ENCODE data around the gene PRUNE2. TPM values are rescaled to one million over a fixed set of nuclear protein-coding genes. Genes with fewer than 3 reads are reported as not detected.

The PRUNE2 gene
- total and polyA plus RNA-seq, 7 experiments from 2014 or later = 0.78 to 1.6 TPM; not detected in 5

DNA sequence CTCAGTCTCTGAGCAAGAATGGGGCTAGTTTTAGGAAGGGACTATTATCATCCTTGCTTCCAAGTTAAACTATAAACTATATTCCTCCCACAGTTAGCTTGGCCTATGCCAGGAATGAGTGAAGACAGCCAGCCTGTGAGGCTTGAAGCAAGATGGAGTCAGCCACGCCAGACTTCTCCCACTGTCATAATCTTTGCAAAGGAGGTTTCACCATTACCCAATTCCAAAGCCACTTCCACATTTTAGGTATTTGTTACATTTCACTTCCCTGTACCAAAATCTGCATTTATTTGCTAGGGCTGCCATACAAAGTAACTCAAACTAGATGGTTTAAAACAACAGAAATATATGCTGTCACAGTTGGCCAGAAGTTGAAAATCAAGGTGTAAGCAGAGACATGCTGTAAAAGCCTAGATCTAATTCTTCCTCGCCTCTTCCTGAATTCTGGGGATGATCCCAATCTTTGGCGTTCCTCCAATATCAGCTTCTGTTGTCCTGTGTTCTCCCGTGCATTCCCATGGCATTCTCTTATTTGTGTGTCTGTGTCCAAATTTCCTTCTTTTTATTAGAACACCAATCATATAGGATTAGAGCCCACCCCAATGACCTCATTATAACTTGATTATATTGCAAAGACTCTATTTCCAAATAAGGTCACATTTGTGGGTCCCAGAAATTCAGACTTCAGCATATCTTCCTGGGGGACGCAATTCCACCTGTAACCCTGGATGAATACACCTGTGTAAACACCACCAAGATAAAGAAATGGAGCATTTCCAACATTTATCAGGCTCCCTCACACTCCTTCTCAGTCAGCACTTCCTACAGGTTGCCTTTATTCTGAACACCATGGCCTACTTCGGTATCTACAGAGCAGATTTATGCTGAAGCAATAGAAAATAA is 320.2 kb downstream of the PRUNE2 start:
- DNase-seq (no peak), ATAC-seq (peak; percentile 66)
- no peaks in the 10 kb centered on the region for H3K36me3 ChIP-seq (ENCODE audit: control insufficient read depth in 2 of 3, insufficient read depth in 3 of 3, low read length in 3 of 3)
- Mint-ChIP-seq H3K9me3 (peaks cover 0 to 3% (median 0%) of the 10 kb centered on the region in 11 donors), H3K4me1 (peaks cover 0 to 15% (median 0%) of the 10 kb centered on the region in 7 donors), H3K36me3 (peaks cover 0 to 3% (median 0%) of the 10 kb centered on the region in 5 donors), H3K4me3 (no peak overlapping the region), H3K27me3 (peaks cover 2 to 10% (median 7%) of the 10 kb centered on the region in 5 donors), H3K27ac (no peak overlapping the region)
- no peaks in the 10 kb centered on the region for H3K4me1 ChIP-seq (ENCODE audit: control insufficient read depth in 2 of 2, insufficient read depth in 2 of 2, low read length in 2 of 2)
- no peak overlapping the region for H3K27ac ChIP-seq (ENCODE audit: low read depth, low read length)
- no peaks in the 10 kb centered on the region for H3K9me3 ChIP-seq (ENCODE audit: control insufficient read depth in 2 of 3, low read length in 3 of 3)
- no peaks in the 10 kb centered on the region for H3K27me3 ChIP-seq (ENCODE audit: control insufficient read depth in 2 of 2, insufficient read depth in 2 of 2, low read length in 2 of 2)
- no peak overlapping the region for H3K4me3 ChIP-seq (ENCODE audit: low read length)
- intact Hi-C loops (cut with micrococcal nuclease) = no loop called here
- ChIA-PET POLR2A (no interaction called here), CTCF (no interaction called here)

DNA sequence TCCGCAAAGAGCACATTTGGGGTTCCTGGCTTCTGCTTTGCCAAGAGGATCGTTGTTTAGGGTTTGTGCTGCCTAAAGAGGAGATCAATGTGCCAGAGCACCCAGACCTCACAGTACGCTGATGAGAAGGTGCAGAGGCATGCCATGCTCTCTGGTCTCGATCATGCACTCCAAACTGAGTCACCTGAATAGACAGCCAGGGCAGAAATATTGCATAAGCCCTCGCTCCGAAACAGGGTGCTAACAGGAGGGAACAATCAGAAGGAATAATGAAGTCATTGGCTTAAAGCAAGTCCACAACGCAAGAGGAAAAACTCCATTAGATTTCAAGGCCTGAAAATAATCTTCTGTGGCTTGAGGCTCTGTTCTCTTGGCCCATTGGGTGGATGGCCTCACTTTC is 322.7 kb downstream of the PRUNE2 start:
- Mint-ChIP-seq H3K27me3 (peaks cover 0 to 18% (median 4%) of the 10 kb centered on the region in 5 donors), H3K36me3 (peaks cover 0 to 3% (median 0%) of the 10 kb centered on the region in 5 donors), H3K27ac (no peak overlapping the region), H3K9me3 (peaks cover 0 to 3% (median 0%) of the 10 kb centered on the region in 11 donors), H3K4me3 (no peak overlapping the region), H3K4me1 (peaks cover 0 to 19% (median 0%) of the 10 kb centered on the region in 7 donors)
- Histone ChIP-seq H3K9me3 (ENCODE audit: control insufficient read depth in 2 of 3, low read length in 3 of 3) (no peaks in the 10 kb centered on the region), H3K4me3 (ENCODE audit: low read length) (no peak overlapping the region), H3K4me1 (ENCODE audit: control insufficient read depth in 2 of 2, insufficient read depth in 2 of 2, low read length in 2 of 2) (no peaks in the 10 kb centered on the region), H3K27me3 (ENCODE audit: control insufficient read depth in 2 of 2, insufficient read depth in 2 of 2, low read length in 2 of 2) (no peaks in the 10 kb centered on the region), H3K36me3 (ENCODE audit: control insufficient read depth in 2 of 3, insufficient read depth in 3 of 3, low read length in 3 of 3) (no peaks in the 10 kb centered on the region), H3K27ac (ENCODE audit: low read depth, low read length) (no peak overlapping the region)
- DNase-seq (no peak), ATAC-seq (no peak)
- POLR2A ChIA-PET = no interaction called here
- CTCF ChIA-PET = no interaction called here
- intact Hi-C loops (cut with micrococcal nuclease) = no loop called here

DNA sequence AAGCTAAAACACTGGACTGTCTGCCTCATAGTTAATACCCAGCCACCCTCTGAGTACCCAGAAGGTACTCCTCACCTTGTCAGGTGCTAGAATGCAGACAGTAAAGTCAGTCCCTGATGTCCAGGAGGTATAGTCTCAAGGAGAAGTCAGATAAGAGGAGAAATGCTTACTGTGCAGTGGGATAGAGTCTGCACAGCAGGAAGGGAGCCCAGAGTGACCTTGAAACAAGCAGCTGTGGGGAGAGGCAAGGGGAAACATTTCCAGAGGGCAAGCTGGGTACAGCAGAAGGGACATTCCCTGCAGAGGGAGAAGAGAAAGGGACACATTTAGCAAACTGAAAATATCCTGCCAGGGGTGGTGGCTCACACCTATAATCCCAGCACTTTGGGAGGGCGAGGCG is 324.2 kb downstream of the PRUNE2 start:
- Mint-ChIP-seq H3K27ac (no peak overlapping the region), H3K4me3 (no peak overlapping the region), H3K4me1 (peaks cover 0 to 22% (median 0%) of the 10 kb centered on the region in 7 donors), H3K36me3 (peaks cover 0 to 3% (median 0%) of the 10 kb centered on the region in 5 donors), H3K27me3 (peaks cover 0 to 19% (median 7%) of the 10 kb centered on the region in 5 donors), H3K9me3 (peaks cover 0 to 6% (median 0%) of the 10 kb centered on the region in 11 donors)
- Histone ChIP-seq H3K36me3 (ENCODE audit: control insufficient read depth in 2 of 3, insufficient read depth in 3 of 3, low read length in 3 of 3) (no peaks in the 10 kb centered on the region), H3K4me3 (ENCODE audit: low read length) (no peak overlapping the region), H3K4me1 (ENCODE audit: control insufficient read depth in 2 of 2, insufficient read depth in 2 of 2, low read length in 2 of 2) (no peaks in the 10 kb centered on the region), H3K27me3 (ENCODE audit: control insufficient read depth in 2 of 2, insufficient read depth in 2 of 2, low read length in 2 of 2) (no peaks in the 10 kb centered on the region), H3K27ac (ENCODE audit: low read depth, low read length) (no peak overlapping the region), H3K9me3 (ENCODE audit: control insufficient read depth in 2 of 3, low read length in 3 of 3) (no peaks in the 10 kb centered on the region)
- intact Hi-C loops (cut with micrococcal nuclease) = no loop called here
- DNase-seq = no peak
- ChIA-PET POLR2A (no interaction called here), CTCF (no interaction called here)
- ATAC-seq = no peak

DNA sequence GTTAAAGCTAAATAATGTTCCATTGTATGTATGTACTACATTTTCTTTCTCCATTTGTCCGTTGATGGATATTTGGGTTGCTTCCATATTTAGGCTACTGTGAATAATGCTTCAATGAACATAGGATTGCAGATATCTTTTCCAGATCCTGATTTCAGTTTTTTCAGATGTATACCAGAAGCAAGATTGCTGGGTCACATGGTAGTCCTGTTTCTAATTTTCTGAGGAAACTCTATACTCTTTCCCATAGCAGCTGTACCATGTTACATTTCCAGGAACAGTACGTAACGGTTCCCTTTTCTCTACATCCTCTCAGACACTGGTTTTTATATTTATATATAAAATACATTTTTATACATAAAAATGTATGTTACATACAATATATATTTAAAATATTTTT is 325.1 kb downstream of the PRUNE2 start:
- ChIA-PET POLR2A (no interaction called here), CTCF (no interaction called here)
- intact Hi-C loops (cut with micrococcal nuclease) = no loop called here
- Mint-ChIP-seq H3K9me3 (peaks cover 0 to 6% (median 0%) of the 10 kb centered on the region in 11 donors), H3K27me3 (peaks cover 6 to 26% (median 11%) of the 10 kb centered on the region in 5 donors), H3K27ac (peak overlapping the region in 1 of 9 donors; percentile 2), H3K4me3 (no peak overlapping the region), H3K4me1 (peaks cover 0 to 27% (median 6%) of the 10 kb centered on the region in 7 donors), H3K36me3 (peaks cover 0 to 6% (median 0%) of the 10 kb centered on the region in 5 donors)
- no peaks in the 10 kb centered on the region for H3K27me3 ChIP-seq (ENCODE audit: control insufficient read depth in 2 of 2, insufficient read depth in 2 of 2, low read length in 2 of 2)
- ATAC-seq = no peak
- H3K4me3 ChIP-seq (ENCODE audit: low read length) = no peak overlapping the region
- H3K4me1 ChIP-seq (ENCODE audit: control insufficient read depth in 2 of 2, insufficient read depth in 2 of 2, low read length in 2 of 2) = no peaks in the 10 kb centered on the region
- H3K27ac ChIP-seq (ENCODE audit: low read depth, low read length) = no peak overlapping the region
- no peaks in the 10 kb centered on the region for H3K9me3 ChIP-seq (ENCODE audit: control insufficient read depth in 2 of 3, low read length in 3 of 3)
- DNase-seq = no peak
- H3K36me3 ChIP-seq (ENCODE audit: control insufficient read depth in 2 of 3, insufficient read depth in 3 of 3, low read length in 3 of 3) = no peaks in the 10 kb centered on the region

DNA sequence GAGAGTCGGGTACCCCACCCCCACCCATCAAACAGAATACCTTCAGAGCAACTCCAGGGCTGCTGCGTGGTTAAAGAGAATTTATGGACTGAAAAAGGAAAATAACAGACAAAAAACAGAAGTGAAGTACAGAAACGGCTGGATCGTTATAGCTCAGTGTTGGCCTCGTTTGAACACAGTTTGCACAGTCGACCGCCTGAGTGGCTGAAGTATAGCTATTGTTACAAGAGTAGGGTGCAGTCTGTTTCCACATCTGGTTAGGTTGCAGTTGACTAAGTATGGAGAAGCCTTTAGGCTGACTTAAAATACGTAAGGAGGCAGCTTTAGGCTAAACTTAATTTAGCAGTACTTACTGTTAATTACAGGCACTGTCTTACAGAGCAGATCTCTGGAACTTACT is 325.7 kb downstream of the PRUNE2 start:
- H3K36me3 ChIP-seq (ENCODE audit: control insufficient read depth in 2 of 3, insufficient read depth in 3 of 3, low read length in 3 of 3) = no peaks in the 10 kb centered on the region
- Mint-ChIP-seq H3K9me3 (peaks cover 0 to 6% (median 0%) of the 10 kb centered on the region in 11 donors), H3K27me3 (peaks cover 8 to 29% (median 11%) of the 10 kb centered on the region in 5 donors), H3K4me3 (no peak overlapping the region), H3K36me3 (peaks cover 0 to 6% (median 0%) of the 10 kb centered on the region in 5 donors), H3K4me1 (peaks cover 0 to 30% (median 6%) of the 10 kb centered on the region in 7 donors), H3K27ac (no peak overlapping the region)
- H3K27me3 ChIP-seq (ENCODE audit: control insufficient read depth in 2 of 2, insufficient read depth in 2 of 2, low read length in 2 of 2) = no peaks in the 10 kb centered on the region
- CTCF ChIA-PET = no interaction called here
- no peaks in the 10 kb centered on the region for H3K4me1 ChIP-seq (ENCODE audit: control insufficient read depth in 2 of 2, insufficient read depth in 2 of 2, low read length in 2 of 2)
- no peaks in the 10 kb centered on the region for H3K9me3 ChIP-seq (ENCODE audit: control insufficient read depth in 2 of 3, low read length in 3 of 3)
- ATAC-seq (no peak), DNase-seq (no peak)
- no peak overlapping the region for H3K27ac ChIP-seq (ENCODE audit: low read depth, low read length)
- no peak overlapping the region for H3K4me3 ChIP-seq (ENCODE audit: low read length)
- POLR2A ChIA-PET = interaction anchor here (0.7 kb wide), 1 partner anchor 112 kb away, joined by 6 read pairs; no protein-coding TSS in a partner anchor
- intact Hi-C loops (cut with micrococcal nuclease) = no loop called here

DNA sequence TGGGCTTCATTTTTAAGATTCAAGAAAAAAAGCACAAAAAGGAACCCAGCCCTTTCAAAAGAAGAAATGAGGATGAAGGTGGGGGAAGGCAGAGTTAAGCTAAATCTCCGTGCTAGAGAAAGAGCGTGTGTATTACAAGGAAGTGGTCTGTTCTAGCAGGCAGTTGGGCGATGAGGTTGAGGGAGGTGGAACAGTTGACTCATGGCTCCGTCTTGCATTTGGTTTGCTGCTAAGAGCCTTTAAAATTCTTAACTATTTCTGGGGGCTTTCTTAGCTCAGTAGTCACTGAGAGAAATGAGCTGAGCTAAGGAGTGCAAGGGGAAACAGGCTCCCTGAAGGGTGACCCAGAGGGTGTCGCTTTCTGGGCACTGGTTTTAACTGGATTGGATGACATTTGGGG is 329.6 kb downstream of the PRUNE2 start:
- Histone ChIP-seq H3K9me3 (ENCODE audit: control insufficient read depth in 2 of 3, low read length in 3 of 3) (no peaks in the 10 kb centered on the region), H3K27ac (ENCODE audit: low read depth, low read length) (no peak overlapping the region), H3K27me3 (ENCODE audit: control insufficient read depth in 2 of 2, insufficient read depth in 2 of 2, low read length in 2 of 2) (peaks cover 0 to 11% of the 10 kb centered on the region in 2 donors), H3K4me1 (ENCODE audit: control insufficient read depth in 2 of 2, insufficient read depth in 2 of 2, low read length in 2 of 2) (no peaks in the 10 kb centered on the region), H3K4me3 (ENCODE audit: low read length) (no peak overlapping the region), H3K36me3 (ENCODE audit: control insufficient read depth in 2 of 3, insufficient read depth in 3 of 3, low read length in 3 of 3) (no peaks in the 10 kb centered on the region)
- H3K4me1 Mint-ChIP-seq = peaks cover 6 to 36% (median 12%) of the 10 kb centered on the region in 7 donors
- peak; percentile 87 for ATAC-seq
- intact Hi-C loops (cut with micrococcal nuclease) = loop anchor here in 1 of 2 donors (2.0 to 5.0 kb wide), 4 partner anchors 44 to 182 kb away; partner anchors contain the start of genes GCNT1 and RFK
- H3K9me3 Mint-ChIP-seq = peaks cover 0 to 5% (median 0%) of the 10 kb centered on the region in 11 donors
- H3K36me3 Mint-ChIP-seq = peaks cover 0 to 3% (median 0%) of the 10 kb centered on the region in 5 donors
- DNase-seq = peak in 1 of 9 donors; percentile 59
- CTCF ChIA-PET = no interaction called here
- peak overlapping the region in 1 of 9 donors; percentile 73 for H3K27ac Mint-ChIP-seq
- POLR2A ChIA-PET = no interaction called here
- H3K27me3 Mint-ChIP-seq = peaks cover 10 to 45% (median 32%) of the 10 kb centered on the region in 5 donors
- peak overlapping the region in 1 of 10 donors; percentile 36 for H3K4me3 Mint-ChIP-seq

Data from naive thymus-derived CD4-positive, alpha-beta T cell (primary cell).